Measurements from ENCODE around the gene PPP1R3F. TPM values are rescaled to one million over a fixed set of nuclear protein-coding genes. Genes with fewer than 3 reads are reported as not detected.

PPP1R3F gene
- total RNA-seq, 1 experiment from 2014 or later: 1.6 TPM

DNA sequence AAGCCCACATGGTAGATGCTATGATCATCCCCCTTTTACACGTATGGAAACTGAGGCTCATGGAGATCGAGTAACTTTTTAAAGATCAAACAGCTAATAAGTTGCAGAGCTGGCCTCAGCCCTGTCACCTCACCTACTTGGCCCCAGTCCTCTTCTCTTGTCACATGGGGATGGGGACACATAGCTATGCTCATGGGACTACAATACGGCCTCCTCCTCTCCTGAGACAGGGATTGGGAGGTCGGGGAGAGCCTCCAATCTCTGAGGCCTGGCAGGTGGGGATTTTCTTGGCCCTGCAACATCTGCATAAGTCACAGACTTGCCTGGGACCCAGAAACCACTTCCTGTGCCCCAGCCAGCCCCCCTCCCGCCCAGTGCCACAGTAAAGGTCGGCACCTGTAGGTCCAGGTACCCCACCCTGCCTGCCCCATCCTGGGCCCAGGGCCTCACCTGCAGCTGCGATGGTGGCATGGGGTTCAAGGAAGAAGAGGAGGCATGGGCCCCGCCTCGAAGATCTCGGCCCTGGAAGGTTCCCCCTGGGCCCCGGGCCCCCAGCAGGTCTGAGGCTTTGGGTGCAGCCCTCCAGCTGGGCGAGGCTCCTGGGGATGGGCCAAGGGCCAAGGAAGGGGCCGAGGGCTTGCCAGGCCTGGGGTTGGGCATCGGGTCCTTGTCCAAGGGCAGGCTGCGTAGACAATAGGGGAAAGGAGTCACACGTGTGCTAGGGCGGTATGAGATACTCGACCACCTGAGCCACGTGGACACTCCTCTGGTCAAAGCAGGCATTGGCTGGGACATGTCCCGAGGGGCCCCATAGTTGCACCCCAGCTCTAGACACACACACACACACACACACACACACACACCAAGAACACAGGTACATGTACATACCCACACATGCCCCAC is 11.5 kb upstream of the PPP1R3F start:
- H3K36me3 ChIP-seq (ENCODE audit: control insufficient read depth in 1 of 2, insufficient read depth in 2 of 2, low read length in 2 of 2): no peaks in the 10 kb centered on the region
- ChIA-PET CTCF (no interaction called here), POLR2A (interaction anchor here (1.0 kb wide), 1 partner anchor 11 kb away, joined by 3 read pairs; no protein-coding TSS in a partner anchor), RAD21 (ENCODE audit: low non-redundant PET in 1 of 2, low total read pairs in 2 of 2, uncharacterized antibody in 2 of 2, unreplicated experiment in 2 of 2) (no interaction called here)
- H3K79me2 ChIP-seq (ENCODE audit: insufficient read depth, low read length): no peaks in the 10 kb centered on the region
- H3K9me3 ChIP-seq (ENCODE audit: control insufficient read depth in 1 of 2, insufficient read depth in 1 of 2, low read depth in 1 of 2, low read length in 2 of 2): no peaks in the 10 kb centered on the region
- H3K4me3 ChIP-seq (replicated peaks in 1 of 2; ENCODE audit: low read depth in 1 of 2, low read length in 2 of 2): no peak overlapping the region
- H3K9ac ChIP-seq (ENCODE audit: low read length): no peak overlapping the region
- H4K20me1 ChIP-seq (ENCODE audit: insufficient read depth): no peaks in the 10 kb centered on the region
- H3K27ac ChIP-seq (ENCODE audit: low read depth, low read length): no peak overlapping the region
- intact Hi-C loops (cut with micrococcal nuclease): no loop called here
- BruUV-seq (replicated peaks): no TSS peak
- no peak for DNase-seq (ENCODE audit: low read depth, low spot score)
- no peaks in the 10 kb centered on the region for H3K9me2 ChIP-seq (ENCODE audit: insufficient read depth)
- H3K4me2 ChIP-seq (ENCODE audit: low read length): no peak overlapping the region
- H3K27me3 ChIP-seq (ENCODE audit: insufficient read depth, low read length): no peaks in the 10 kb centered on the region
- H3K4me1 ChIP-seq (ENCODE audit: control insufficient read depth in 1 of 2, insufficient read depth in 2 of 2, low read length in 2 of 2): no peaks in the 10 kb centered on the region
- TF ChIP-seq, protein P1, sequence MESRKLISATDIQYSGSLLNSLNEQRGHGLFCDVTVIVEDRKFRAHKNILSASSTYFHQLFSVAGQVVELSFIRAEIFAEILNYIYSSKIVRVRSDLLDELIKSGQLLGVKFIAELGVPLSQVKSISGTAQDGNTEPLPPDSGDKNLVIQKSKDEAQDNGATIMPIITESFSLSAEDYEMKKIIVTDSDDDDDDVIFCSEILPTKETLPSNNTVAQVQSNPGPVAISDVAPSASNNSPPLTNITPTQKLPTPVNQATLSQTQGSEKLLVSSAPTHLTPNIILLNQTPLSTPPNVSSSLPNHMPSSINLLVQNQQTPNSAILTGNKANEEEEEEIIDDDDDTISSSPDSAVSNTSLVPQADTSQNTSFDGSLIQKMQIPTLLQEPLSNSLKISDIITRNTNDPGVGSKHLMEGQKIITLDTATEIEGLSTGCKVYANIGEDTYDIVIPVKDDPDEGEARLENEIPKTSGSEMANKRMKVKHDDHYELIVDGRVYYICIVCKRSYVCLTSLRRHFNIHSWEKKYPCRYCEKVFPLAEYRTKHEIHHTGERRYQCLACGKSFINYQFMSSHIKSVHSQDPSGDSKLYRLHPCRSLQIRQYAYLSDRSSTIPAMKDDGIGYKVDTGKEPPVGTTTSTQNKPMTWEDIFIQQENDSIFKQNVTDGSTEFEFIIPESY (IDR thresholded peaks at IDR 0.05; ENCODE audit: extremely low read depth, insufficient replicate concordance, low read length): no peak
- TF ChIP-seq, protein P2, sequence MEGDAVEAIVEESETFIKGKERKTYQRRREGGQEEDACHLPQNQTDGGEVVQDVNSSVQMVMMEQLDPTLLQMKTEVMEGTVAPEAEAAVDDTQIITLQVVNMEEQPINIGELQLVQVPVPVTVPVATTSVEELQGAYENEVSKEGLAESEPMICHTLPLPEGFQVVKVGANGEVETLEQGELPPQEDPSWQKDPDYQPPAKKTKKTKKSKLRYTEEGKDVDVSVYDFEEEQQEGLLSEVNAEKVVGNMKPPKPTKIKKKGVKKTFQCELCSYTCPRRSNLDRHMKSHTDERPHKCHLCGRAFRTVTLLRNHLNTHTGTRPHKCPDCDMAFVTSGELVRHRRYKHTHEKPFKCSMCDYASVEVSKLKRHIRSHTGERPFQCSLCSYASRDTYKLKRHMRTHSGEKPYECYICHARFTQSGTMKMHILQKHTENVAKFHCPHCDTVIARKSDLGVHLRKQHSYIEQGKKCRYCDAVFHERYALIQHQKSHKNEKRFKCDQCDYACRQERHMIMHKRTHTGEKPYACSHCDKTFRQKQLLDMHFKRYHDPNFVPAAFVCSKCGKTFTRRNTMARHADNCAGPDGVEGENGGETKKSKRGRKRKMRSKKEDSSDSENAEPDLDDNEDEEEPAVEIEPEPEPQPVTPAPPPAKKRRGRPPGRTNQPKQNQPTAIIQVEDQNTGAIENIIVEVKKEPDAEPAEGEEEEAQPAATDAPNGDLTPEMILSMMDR (IDR thresholded peaks at IDR 0.05 in 2 of 3, conservative IDR thresholded peaks at IDR 0.05 in 1 of 3; ENCODE audit: borderline replicate concordance in 1 of 3, insufficient read depth in 1 of 3, low read depth in 2 of 3, low read length in 2 of 3): no peak
- TF ChIP-seq YY1 (IDR thresholded peaks at IDR 0.05; ENCODE audit: extremely low read depth, insufficient replicate concordance, low read depth, low read length) (no peak), SP1 (IDR thresholded peaks at IDR 0.05; ENCODE audit: low read depth) (no peak), EZH2 (IDR thresholded peaks at IDR 0.05) (no peak), FOSL1 (IDR thresholded peaks at IDR 0.05; ENCODE audit: low read depth) (no peak), POLR2A (IDR thresholded peaks at IDR 0.05; ENCODE audit: borderline replicate concordance, extremely low read depth, insufficient read depth, insufficient read length) (no peak), ELF1 (IDR thresholded peaks at IDR 0.05; ENCODE audit: borderline replicate concordance, low read depth) (no peak), JUND (IDR thresholded peaks at IDR 0.05) (no peak), ZFX (IDR thresholded peaks at IDR 0.05) (no peak)
- TF ChIP-seq, protein P3, sequence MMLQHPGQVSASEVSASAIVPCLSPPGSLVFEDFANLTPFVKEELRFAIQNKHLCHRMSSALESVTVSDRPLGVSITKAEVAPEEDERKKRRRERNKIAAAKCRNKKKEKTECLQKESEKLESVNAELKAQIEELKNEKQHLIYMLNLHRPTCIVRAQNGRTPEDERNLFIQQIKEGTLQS (IDR thresholded peaks at IDR 0.05): no peak
- TF ChIP-seq, protein P4, sequence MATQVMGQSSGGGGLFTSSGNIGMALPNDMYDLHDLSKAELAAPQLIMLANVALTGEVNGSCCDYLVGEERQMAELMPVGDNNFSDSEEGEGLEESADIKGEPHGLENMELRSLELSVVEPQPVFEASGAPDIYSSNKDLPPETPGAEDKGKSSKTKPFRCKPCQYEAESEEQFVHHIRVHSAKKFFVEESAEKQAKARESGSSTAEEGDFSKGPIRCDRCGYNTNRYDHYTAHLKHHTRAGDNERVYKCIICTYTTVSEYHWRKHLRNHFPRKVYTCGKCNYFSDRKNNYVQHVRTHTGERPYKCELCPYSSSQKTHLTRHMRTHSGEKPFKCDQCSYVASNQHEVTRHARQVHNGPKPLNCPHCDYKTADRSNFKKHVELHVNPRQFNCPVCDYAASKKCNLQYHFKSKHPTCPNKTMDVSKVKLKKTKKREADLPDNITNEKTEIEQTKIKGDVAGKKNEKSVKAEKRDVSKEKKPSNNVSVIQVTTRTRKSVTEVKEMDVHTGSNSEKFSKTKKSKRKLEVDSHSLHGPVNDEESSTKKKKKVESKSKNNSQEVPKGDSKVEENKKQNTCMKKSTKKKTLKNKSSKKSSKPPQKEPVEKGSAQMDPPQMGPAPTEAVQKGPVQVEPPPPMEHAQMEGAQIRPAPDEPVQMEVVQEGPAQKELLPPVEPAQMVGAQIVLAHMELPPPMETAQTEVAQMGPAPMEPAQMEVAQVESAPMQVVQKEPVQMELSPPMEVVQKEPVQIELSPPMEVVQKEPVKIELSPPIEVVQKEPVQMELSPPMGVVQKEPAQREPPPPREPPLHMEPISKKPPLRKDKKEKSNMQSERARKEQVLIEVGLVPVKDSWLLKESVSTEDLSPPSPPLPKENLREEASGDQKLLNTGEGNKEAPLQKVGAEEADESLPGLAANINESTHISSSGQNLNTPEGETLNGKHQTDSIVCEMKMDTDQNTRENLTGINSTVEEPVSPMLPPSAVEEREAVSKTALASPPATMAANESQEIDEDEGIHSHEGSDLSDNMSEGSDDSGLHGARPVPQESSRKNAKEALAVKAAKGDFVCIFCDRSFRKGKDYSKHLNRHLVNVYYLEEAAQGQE (IDR thresholded peaks at IDR 0.05; ENCODE audit: low read depth): no peak
- no peak overlapping the region for H2AFZ ChIP-seq (ENCODE audit: low read depth, low read length, poor library complexity, severe bottlenecking)
- no peak for ATAC-seq

Measured in HCT116 (cell line).